GM23338 (cell line): ENCODE data around the gene TPST2. TPM values are rescaled to one million over a fixed set of nuclear protein-coding genes. Genes with fewer than 3 reads are reported as not detected.
A peak's percentile ranks its signal among the peaks of the same experiment; 100 is the strongest.

ENCODE experiments used
- ATAC-seq: fragments of 200-7000 bp; cut with Tn5 transposase; 3 replicates; pipeline ENCODE4 v1.9.1; 2020
- DNase-seq: peaks from one replicate; pipeline ENCODE4 v3.0.0-alpha.2; 2015; ENCODE audit warnings: low spot score
- H2AFZ ChIP-seq: fragments of 200-600 bp; sonication (generic); 2 replicates; pipeline ENCODE4 v1.8.0; 2016; ENCODE audit warnings: antibody characterized with exemption, mild to moderate bottlenecking, moderate library complexity
- H3F3A ChIP-seq: fragments of 200-600 bp; sonication (generic); replicated peaks from 2 replicates; pipeline ENCODE4 v1.8.0; 2017; ENCODE audit warnings: antibody characterized with exemption, mixed run types, low read depth
- H3K27ac ChIP-seq: fragments of 200-600 bp; sonication (generic); 2 replicates; pipeline ENCODE4 v1.6.1; 2016; ENCODE audit warnings: low read depth
- H3K27me3 ChIP-seq: fragments of 200-600 bp; sonication (generic); 2 replicates; pipeline ENCODE4 v1.8.0; 2016; ENCODE audit warnings: mild to moderate bottlenecking, mixed run types, moderate library complexity; ENCODE audit not compliant: insufficient read depth
- H3K36me3 ChIP-seq: fragments of 200-600 bp; sonication (generic); 2 replicates; pipeline ENCODE4 v1.8.0; 2016; ENCODE audit warnings: mild to moderate bottlenecking; ENCODE audit not compliant: insufficient read depth
- H3K4me1 ChIP-seq: fragments of 200-600 bp; sonication (generic); 2 replicates; pipeline ENCODE4 v1.8.0; 2016; ENCODE audit warnings: mild to moderate bottlenecking, moderate library complexity; ENCODE audit not compliant: insufficient read depth
- H3K4me2 ChIP-seq: fragments of 200-600 bp; sonication (generic); 2 replicates; pipeline ENCODE4 v1.7.1; 2017; ENCODE audit warnings: mixed run types
- H3K4me3 ChIP-seq: fragments of 200-600 bp; sonication (generic); 2 replicates; pipeline ENCODE4 v1.6.1; 2016; ENCODE audit warnings: mixed run types
- H3K79me2 ChIP-seq: fragments of 200-600 bp; sonication (generic); replicated peaks from 2 replicates; pipeline ENCODE4 v1.8.0; 2017; ENCODE audit warnings: mild to moderate bottlenecking; ENCODE audit not compliant: insufficient read depth
- H3K9me2 ChIP-seq: fragments of 200-600 bp; sonication (generic); 2 replicates; pipeline ENCODE4 v1.8.0; 2017; ENCODE audit not compliant: insufficient read depth
- H4K20me1 ChIP-seq: fragments of 200-600 bp; sonication (generic); replicated peaks from 2 replicates; pipeline ENCODE4 v1.8.0; 2017; ENCODE audit warnings: mild to moderate bottlenecking; ENCODE audit not compliant: insufficient read depth
- H3K27ac Mint-ChIP-seq: 2 replicates; pipeline ENCODE4 v1.8.0; 2020; ENCODE audit warnings: inconsistent platforms, mild to moderate bottlenecking, moderate library complexity, mixed read lengths
- H3K27me3 Mint-ChIP-seq: 3 replicates; pipeline ENCODE4 v1.8.0; 2022; ENCODE audit warnings: low read depth, mild to moderate bottlenecking, moderate library complexity, mixed read lengths, inconsistent platforms; ENCODE audit not compliant: insufficient read depth, poor library complexity
- H3K36me3 Mint-ChIP-seq: 3 replicates; pipeline ENCODE4 v1.8.0; 2021; ENCODE audit warnings: low read depth, mild to moderate bottlenecking, inconsistent platforms, moderate library complexity, mixed read lengths
- H3K4me1 Mint-ChIP-seq: 3 replicates; pipeline ENCODE4 v1.8.0; 2020; ENCODE audit warnings: mild to moderate bottlenecking, inconsistent platforms, mixed read lengths
- H3K4me3 Mint-ChIP-seq: 3 replicates; pipeline ENCODE4 v1.8.0; 2021; ENCODE audit warnings: moderate library complexity, mild to moderate bottlenecking, inconsistent platforms, mixed read lengths
- H3K9me3 Mint-ChIP-seq: 3 replicates; pipeline ENCODE4 v1.8.0; 2020; ENCODE audit warnings: moderate library complexity, mild to moderate bottlenecking, inconsistent platforms, mixed read lengths
- CREB1 ChIP-seq: fragments of 250-450 bp; sonication (Bioruptor Pico); IDR thresholded peaks from 2 replicates; pipeline ENCODE4 v1.5.0; 2020; ENCODE audit warnings: low read depth, mild to moderate bottlenecking, moderate library complexity
- CTCF ChIP-seq, 2 experiments: fragments of 200-600 bp in 1 of 2; sonication (generic) in 1 of 2; conservative IDR thresholded peaks; 2 replicates each; pipeline versions ENCODE4 v1.5.1 to v1.6.1; 2016 to 2017; ENCODE audit warnings: antibody characterized with exemption in 2 of 2, low read depth in 2 of 2, mild to moderate bottlenecking in 2 of 2, moderate library complexity in 1 of 2
- ETS1 ChIP-seq: IDR thresholded peaks from 2 replicates; pipeline ENCODE4 v1.6.1; 2016; ENCODE audit warnings: antibody characterized with exemption
- EZH2 ChIP-seq: fragments of 200-600 bp; sonication (generic); IDR thresholded peaks from one replicate; pipeline ENCODE4 v1.8.0; 2017; ENCODE audit warnings: antibody characterized with exemption, mild to moderate bottlenecking, low read depth; ENCODE audit not compliant: unreplicated experiment
- EZH2phosphoT487 ChIP-seq: fragments of 200-600 bp; sonication (generic); IDR thresholded peaks from one replicate; pipeline ENCODE4 v1.8.1; 2018; ENCODE audit warnings: antibody characterized with exemption; ENCODE audit not compliant: unreplicated experiment
- JUNB ChIP-seq: IDR thresholded peaks from one replicate; pipeline ENCODE4 v1.6.1; 2016; ENCODE audit warnings: antibody characterized with exemption; ENCODE audit not compliant: unreplicated experiment
- NANOG ChIP-seq: IDR thresholded peaks from 2 replicates; pipeline ENCODE4 v1.6.1; 2016; ENCODE audit warnings: antibody characterized with exemption, borderline replicate concordance
- POLR2AphosphoS5 ChIP-seq: IDR thresholded peaks from 2 replicates; pipeline ENCODE4 v1.6.1; 2016; ENCODE audit warnings: antibody characterized with exemption, low read depth
- REST ChIP-seq: IDR thresholded peaks from one replicate; pipeline ENCODE4 v1.6.1; 2018; ENCODE audit warnings: antibody characterized with exemption; ENCODE audit not compliant: unreplicated experiment
- STAT1 ChIP-seq: IDR thresholded peaks from one replicate; pipeline ENCODE4 v1.6.1; 2016; ENCODE audit warnings: antibody characterized with exemption; ENCODE audit not compliant: unreplicated experiment
- ZNF114 ChIP-seq: fragments of 250-450 bp; sonication (Bioruptor Pico); IDR thresholded peaks from 2 replicates; pipeline ENCODE4 v1.5.0; 2020; ENCODE audit warnings: mild to moderate bottlenecking, moderate library complexity
- ZNF331 ChIP-seq: fragments of 250-450 bp; sonication (Bioruptor Pico); IDR thresholded peaks from 2 replicates; pipeline ENCODE4 v1.5.0; 2020; ENCODE audit warnings: low read depth, mild to moderate bottlenecking, moderate library complexity
- ZNF462 ChIP-seq: fragments of 250-450 bp; sonication (Bioruptor Pico); IDR thresholded peaks from 2 replicates; pipeline ENCODE4 v1.5.0; 2020; ENCODE audit warnings: mild to moderate bottlenecking, moderate library complexity
- polyA plus RNA-seq: library from polyadenylated mRNA; unstranded; fragments of >200 nt; fragmentation: Nextera tagmentation; extraction: Ambion mirVana; gene quantifications from 2 replicates; pipeline ENCODE4 v1.2.1, GENCODE V29; 2016
- total RNA-seq: library from RNA; depleted of rRNA; stranded (reverse); fragments of >200 nt; shearing (Covaris generic); gene quantifications from 2 replicates; pipeline ENCODE4 v1.2.3, GENCODE V29; 2014

The TPST2 gene
- total and polyA plus RNA-seq, 2 experiments from 2014 or later, result 37.9 to 127 TPM

- Histone ChIP-seq H3K4me3 (no peak overlapping the region), H2AFZ (no peak overlapping the region), H3K27ac (0 out of 2 replicates have a peak overlapping the region, but pooled peaks have one; percentile 63), H3F3A (peaks cover 3% of the 10 kb centered on the region), H3K27me3 (no peaks in the 10 kb centered on the region), H3K9me2 (no peaks in the 10 kb centered on the region), H3K4me2 (no peak overlapping the region), H4K20me1 (no peaks in the 10 kb centered on the region), H3K36me3 (peaks cover 22% of the 10 kb centered on the region), H3K4me1 (no peaks in the 10 kb centered on the region), H3K79me2 (no peaks in the 10 kb centered on the region)
- DNase-seq (no peak), ATAC-seq (no peak)
- Mint-ChIP-seq H3K9me3 (no peaks in the 10 kb centered on the region), H3K4me3 (no peak overlapping the region), H3K27me3 (peaks cover 2% of the 10 kb centered on the region), H3K36me3 (peaks cover 28% of the 10 kb centered on the region), H3K27ac (no peak overlapping the region), H3K4me1 (no peaks in the 10 kb centered on the region)
- TF ChIP-seq ZNF114 (CRISPR knock-in tag) (no peak), CTCF (conservative IDR thresholded peaks at IDR 0.05; ENCODE audit: low read depth in 2 of 2) (no peak), JUNB (no peak), POLR2AphosphoS5 (no peak), ZNF462 (no peak), REST (no peak), CREB1 (CRISPR knock-in tag) (no peak), NANOG (no peak), ZNF331 (CRISPR knock-in tag) (no peak), EZH2 (no peak), ETS1 (no peak), STAT1 (no peak), EZH2phosphoT487 (no peak)
These were observed 67.9 kb downstream of the TPST2 start for GRCh38 chr22:26522012-26522411.
